CD4-positive, alpha-beta T cell (primary cell): ENCODE data around the gene CACNA2D3. TPM values are rescaled to one million over a fixed set of nuclear protein-coding genes. Genes with fewer than 3 reads are reported as not detected.

ENCODE experiments used
- ATAC-seq: fragments of 200-7000 bp; cut with Tn5 transposase; one replicate; pipeline ENCODE4 v1.10.0; 2022; ENCODE audit warnings: mild to moderate bottlenecking; ENCODE audit not compliant: poor library complexity
- CTCF ChIA-PET: fragments of 350-600 bp; sonication (Branson Sonifier 250); formaldehyde crosslinking; loops from one replicate; lab custom pipeline; 2021; ENCODE audit warnings: antibody characterized with exemption, inconsistent platforms; lab: Charles Lee
- POLR2A ChIA-PET: fragments of 350-600 bp; sonication (Branson Sonifier 250); formaldehyde crosslinking; loops from one replicate; lab custom pipeline; 2021; ENCODE audit warnings: antibody characterized with exemption, inconsistent platforms; lab: Charles Lee
- DNase-seq, 14 experiments: peaks; one replicate each; pipeline ENCODE4 v3.0.0-alpha.2; 2013 to 2020; ENCODE audit warnings: mixed read lengths in 2 of 14
- H3K27ac ChIP-seq, 2 donors: one replicate each; pipeline versions ENCODE4 v1.5.1 to v1.7.0; 2013; ENCODE audit warnings: low read length in 2 of 2, low read depth in 1 of 2, mild to moderate bottlenecking in 1 of 2
- H3K27me3 ChIP-seq, 2 experiments: 1 replicate in 1 of 2; 2 replicates in 1 of 2; pipeline versions ENCODE4 v1.6.1 to v1.7.0; 2013; ENCODE audit warnings: low read length in 2 of 2, control low read depth in 1 of 2, mild to moderate bottlenecking in 1 of 2, moderate library complexity in 1 of 2; ENCODE audit not compliant: insufficient read depth in 2 of 2, control insufficient read depth in 1 of 2
- H3K36me3 ChIP-seq: one replicate; pipeline ENCODE4 v1.6.1; 2013; ENCODE audit warnings: low read length, control low read depth; ENCODE audit not compliant: insufficient read depth
- H3K4me1 ChIP-seq: one replicate; pipeline ENCODE4 v1.6.1; 2013; ENCODE audit warnings: low read length, control low read depth; ENCODE audit not compliant: insufficient read depth
- H3K4me3 ChIP-seq: one replicate; pipeline ENCODE4 v1.5.1; 2013; ENCODE audit warnings: mild to moderate bottlenecking, low read length, moderate library complexity
- H3K9me3 ChIP-seq, 2 experiments: 1 replicate in 1 of 2; 2 replicates in 1 of 2; pipeline versions ENCODE4 v1.6.1 to v1.7.0; 2013; ENCODE audit warnings: low read length in 2 of 2, mild to moderate bottlenecking in 2 of 2, control low read depth in 1 of 2, moderate library complexity in 1 of 2; ENCODE audit not compliant: control insufficient read depth in 1 of 2, insufficient read depth in 1 of 2
- H3K27ac Mint-ChIP-seq: one replicate; pipeline ENCODE4 v1.8.0; 2020; ENCODE audit warnings: mixed read lengths
- H3K27me3 Mint-ChIP-seq: one replicate; pipeline ENCODE4 v1.8.0; 2021; ENCODE audit warnings: mixed read lengths
- H3K36me3 Mint-ChIP-seq: one replicate; pipeline ENCODE4 v1.8.0; 2021; ENCODE audit warnings: low read depth, mixed read lengths
- H3K4me1 Mint-ChIP-seq: one replicate; pipeline ENCODE4 v1.8.0; 2021; ENCODE audit warnings: low read depth, mixed read lengths
- H3K4me3 Mint-ChIP-seq: one replicate; pipeline ENCODE4 v1.8.0; 2020; ENCODE audit warnings: mild to moderate bottlenecking, mixed read lengths
- H3K9me3 Mint-ChIP-seq: one replicate; pipeline ENCODE4 v1.8.0; 2020; ENCODE audit warnings: mixed read lengths
- intact Hi-C, 2 experiments: fragments of 100-400 bp; cut with DNase I in 1 of 2; cut with micrococcal nuclease in 1 of 2; formaldehyde crosslinking; loops; one replicate each; pipeline versions ENCODE4 v1.15.1 to v1.9.0; 2023 to 2025; cut with DNase I, micrococcal nuclease
- total RNA-seq, 174 experiments: library from RNA in 2 of 174; stranded (reverse) in 2 of 174; gene quantifications; one replicate each; pipeline ENCODE4 v1.2.3 and lab custom pipeline; 2021 to 2026
- TF ChIP-seq, protein P1 (sequence below): fragments of 200-600 bp; IDR thresholded peaks from one replicate; pipeline ENCODE4 v1.8.0; 2022; ENCODE audit warnings: antibody characterized with exemption, mild to moderate bottlenecking

CACNA2D3 gene
- total RNA-seq, 2 experiments from 2014 or later: 0.08 TPM; not detected in 1

GRCh38 chr3:54215521-54215920 lies 93.2 kb downstream of the CACNA2D3 start:
- no peaks in the 10 kb centered on the region for H3K27me3 Mint-ChIP-seq
- Histone ChIP-seq H3K36me3 (no peaks in the 10 kb centered on the region), H3K27ac (no peak overlapping the region), H3K27me3 (no peaks in the 10 kb centered on the region), H3K4me1 (no peaks in the 10 kb centered on the region), H3K4me3 (no peak overlapping the region), H3K9me3 (peaks cover 0 to 12% of the 10 kb centered on the region in 2 experiments)
- CTCF ChIA-PET: no interaction called here
- ATAC-seq (no peak), DNase-seq (no peak)
- TF ChIP-seq, protein P1, sequence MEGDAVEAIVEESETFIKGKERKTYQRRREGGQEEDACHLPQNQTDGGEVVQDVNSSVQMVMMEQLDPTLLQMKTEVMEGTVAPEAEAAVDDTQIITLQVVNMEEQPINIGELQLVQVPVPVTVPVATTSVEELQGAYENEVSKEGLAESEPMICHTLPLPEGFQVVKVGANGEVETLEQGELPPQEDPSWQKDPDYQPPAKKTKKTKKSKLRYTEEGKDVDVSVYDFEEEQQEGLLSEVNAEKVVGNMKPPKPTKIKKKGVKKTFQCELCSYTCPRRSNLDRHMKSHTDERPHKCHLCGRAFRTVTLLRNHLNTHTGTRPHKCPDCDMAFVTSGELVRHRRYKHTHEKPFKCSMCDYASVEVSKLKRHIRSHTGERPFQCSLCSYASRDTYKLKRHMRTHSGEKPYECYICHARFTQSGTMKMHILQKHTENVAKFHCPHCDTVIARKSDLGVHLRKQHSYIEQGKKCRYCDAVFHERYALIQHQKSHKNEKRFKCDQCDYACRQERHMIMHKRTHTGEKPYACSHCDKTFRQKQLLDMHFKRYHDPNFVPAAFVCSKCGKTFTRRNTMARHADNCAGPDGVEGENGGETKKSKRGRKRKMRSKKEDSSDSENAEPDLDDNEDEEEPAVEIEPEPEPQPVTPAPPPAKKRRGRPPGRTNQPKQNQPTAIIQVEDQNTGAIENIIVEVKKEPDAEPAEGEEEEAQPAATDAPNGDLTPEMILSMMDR: no peak
- POLR2A ChIA-PET: no interaction called here
- intact Hi-C loops: no loop called here
- no peaks in the 10 kb centered on the region for H3K4me1 Mint-ChIP-seq
- no peak overlapping the region for H3K4me3 Mint-ChIP-seq
- H3K36me3 Mint-ChIP-seq: no peaks in the 10 kb centered on the region
- peaks cover 6% of the 10 kb centered on the region for H3K9me3 Mint-ChIP-seq
- no peak overlapping the region for H3K27ac Mint-ChIP-seq

DNA sequence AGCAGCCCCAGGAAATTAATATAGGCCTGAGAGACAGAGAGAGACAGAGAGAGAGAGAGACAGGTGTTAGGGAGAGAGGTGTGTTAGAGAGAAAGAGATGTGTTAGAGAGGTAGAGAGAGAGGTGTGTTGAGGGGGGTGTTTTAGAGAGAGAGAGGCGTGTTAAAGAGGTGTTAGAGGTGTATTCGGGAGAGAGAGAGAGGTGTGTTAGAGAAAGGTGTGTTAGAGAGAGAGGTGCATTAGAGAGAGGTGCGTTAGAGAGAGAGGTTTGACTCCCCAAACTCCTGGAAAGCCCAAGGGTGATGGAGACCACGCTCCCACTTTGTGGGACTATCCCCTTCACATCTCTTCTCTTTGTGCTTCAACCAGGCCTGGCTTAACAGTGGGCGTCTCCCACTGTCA lies 95.5 kb downstream of the CACNA2D3 start:
- no peak overlapping the region for H3K4me3 Mint-ChIP-seq
- H3K4me1 ChIP-seq: no peaks in the 10 kb centered on the region
- H3K27me3 ChIP-seq: no peaks in the 10 kb centered on the region
- no peaks in the 10 kb centered on the region for H3K27me3 Mint-ChIP-seq
- intact Hi-C loops: no loop called here
- H3K4me1 Mint-ChIP-seq: no peaks in the 10 kb centered on the region
- no peaks in the 10 kb centered on the region for H3K36me3 Mint-ChIP-seq
- TF ChIP-seq, protein P1: no peak
- H3K27ac Mint-ChIP-seq: no peak overlapping the region
- no peak for ATAC-seq
- no peak overlapping the region for H3K4me3 ChIP-seq
- no peak for DNase-seq
- H3K27ac ChIP-seq: no peak overlapping the region
- peaks cover 0 to 13% of the 10 kb centered on the region in 2 experiments for H3K9me3 ChIP-seq
- ChIA-PET POLR2A (no interaction called here), CTCF (no interaction called here)
- H3K36me3 ChIP-seq: no peaks in the 10 kb centered on the region
- peaks cover 6% of the 10 kb centered on the region for H3K9me3 Mint-ChIP-seq

- intact Hi-C loops: no loop called here
- POLR2A ChIA-PET: no interaction called here
- H3K4me1 ChIP-seq: no peaks in the 10 kb centered on the region
- no peak overlapping the region for H3K27ac ChIP-seq
- no peaks in the 10 kb centered on the region for H3K36me3 ChIP-seq
- TF ChIP-seq, protein P1: no peak
- no peaks in the 10 kb centered on the region for H3K4me1 Mint-ChIP-seq
- H3K4me3 ChIP-seq: no peak overlapping the region
- CTCF ChIA-PET: no interaction called here
- H3K27me3 Mint-ChIP-seq: no peaks in the 10 kb centered on the region
- H3K27me3 ChIP-seq: no peaks in the 10 kb centered on the region
- H3K36me3 Mint-ChIP-seq: no peaks in the 10 kb centered on the region
- no peak overlapping the region for H3K4me3 Mint-ChIP-seq
- DNase-seq (no peak), ATAC-seq (no peak)
- peaks cover 0 to 8% of the 10 kb centered on the region in 2 experiments for H3K9me3 ChIP-seq
- no peak overlapping the region for H3K27ac Mint-ChIP-seq
- no peaks in the 10 kb centered on the region for H3K9me3 Mint-ChIP-seq
Observed at GRCh38 chr3:54222316-54222715, 100.0 kb downstream of the CACNA2D3 start.
